ENCODE measurements around the gene NAE1.

Gene NAE1

DNA sequence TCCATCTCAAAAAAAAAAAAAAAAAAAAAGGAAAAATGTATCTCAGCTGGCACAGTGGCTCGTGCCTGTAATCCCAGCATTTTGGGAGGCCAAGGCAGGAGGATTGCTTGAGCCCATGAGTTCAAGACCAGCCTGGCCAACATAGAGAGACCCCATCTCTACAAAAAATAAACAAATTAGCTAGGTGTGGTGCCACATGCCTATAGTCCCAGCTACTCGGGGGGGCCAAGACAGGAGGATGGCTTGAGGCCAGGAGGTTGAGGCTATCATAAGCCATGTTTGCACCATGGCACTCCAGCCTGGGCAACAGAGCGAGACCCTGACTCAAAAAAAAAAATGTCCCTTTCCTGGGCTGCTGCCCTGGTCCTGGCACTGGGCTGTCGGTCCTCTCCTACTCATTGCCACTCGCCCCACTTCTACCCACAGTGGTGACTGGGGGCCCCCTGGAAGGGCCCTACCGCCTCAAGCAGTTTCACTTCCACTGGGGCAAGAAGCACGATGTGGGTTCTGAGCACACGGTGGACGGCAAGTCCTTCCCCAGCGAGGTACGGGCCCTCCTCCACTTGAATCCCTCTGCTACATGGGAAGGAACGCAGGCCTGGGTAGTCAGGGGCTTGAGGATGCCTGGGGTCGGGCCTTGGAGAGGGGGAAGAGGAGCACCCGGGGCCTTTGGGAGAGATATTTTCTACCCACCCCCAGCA lies 19.5 kb upstream of the NAE1 start:
- no peak for DNase-seq (ENCODE audit: low read depth in 2 of 2)

DNA sequence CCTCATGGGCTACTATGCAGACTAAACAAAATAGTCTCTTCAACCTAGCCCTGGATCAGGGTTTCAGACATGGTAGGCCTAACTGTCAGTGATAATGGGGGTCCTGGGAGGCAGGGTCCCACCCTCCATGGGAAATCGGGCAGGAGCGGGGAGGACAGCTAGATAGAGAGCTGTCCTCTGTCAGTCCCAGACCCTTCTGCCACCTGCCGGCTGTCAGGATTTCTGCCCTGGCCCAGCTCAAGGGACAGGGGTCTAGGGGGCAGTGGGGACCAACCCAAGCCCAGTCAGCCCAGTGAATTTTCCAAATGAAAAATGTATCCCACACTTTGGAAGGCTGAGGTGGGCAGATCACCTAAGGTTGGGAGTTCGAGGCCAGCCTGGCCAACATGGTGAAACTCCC lies 18.8 kb upstream of the NAE1 start:
- no peak for DNase-seq (ENCODE audit: low read depth in 2 of 2)

DNA sequence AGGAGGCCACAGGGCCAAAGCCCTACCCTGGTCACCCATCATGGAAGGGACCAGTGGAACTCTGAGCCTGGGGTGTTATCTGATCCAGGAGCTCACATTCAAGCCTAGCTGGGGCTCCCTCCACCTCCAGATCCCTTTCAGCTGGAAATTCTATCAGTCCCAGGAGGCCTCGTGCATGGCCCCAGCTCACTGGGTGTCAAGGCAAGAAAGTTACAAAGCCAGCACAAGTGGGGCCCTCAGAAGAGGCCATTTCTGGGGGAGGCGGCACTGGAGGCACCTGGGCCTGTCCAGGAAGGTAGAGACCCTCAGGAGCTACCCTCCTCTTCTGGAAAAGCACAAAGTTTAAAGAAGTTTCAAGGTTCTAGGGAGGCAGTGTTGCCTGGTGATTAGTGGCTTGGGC lies 18.2 kb upstream of the NAE1 start:
- no peak for DNase-seq (ENCODE audit: low read depth in 2 of 2)

DNA sequence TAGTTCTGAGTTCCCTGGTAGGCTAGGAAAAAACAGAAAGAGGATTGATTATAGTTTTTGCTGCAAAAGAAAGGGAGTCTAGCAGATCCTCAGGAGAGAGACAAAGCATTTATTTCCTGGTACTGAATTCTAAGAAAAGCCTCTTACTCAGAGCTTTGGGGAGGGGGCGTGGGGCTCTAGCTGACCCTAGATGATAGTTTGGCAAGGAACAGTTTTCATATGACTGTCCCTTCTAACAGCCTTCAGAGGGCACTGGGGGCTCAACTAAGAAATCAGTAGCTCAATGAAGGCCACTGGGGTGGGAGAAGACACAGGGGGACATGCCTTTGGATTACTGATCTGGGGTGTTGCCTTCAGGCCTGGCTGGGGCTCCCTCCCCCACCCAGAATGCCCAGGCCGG lies 17.4 kb upstream of the NAE1 start:
- DNase-seq (ENCODE audit: low read depth in 2 of 2), result no peak

DNA sequence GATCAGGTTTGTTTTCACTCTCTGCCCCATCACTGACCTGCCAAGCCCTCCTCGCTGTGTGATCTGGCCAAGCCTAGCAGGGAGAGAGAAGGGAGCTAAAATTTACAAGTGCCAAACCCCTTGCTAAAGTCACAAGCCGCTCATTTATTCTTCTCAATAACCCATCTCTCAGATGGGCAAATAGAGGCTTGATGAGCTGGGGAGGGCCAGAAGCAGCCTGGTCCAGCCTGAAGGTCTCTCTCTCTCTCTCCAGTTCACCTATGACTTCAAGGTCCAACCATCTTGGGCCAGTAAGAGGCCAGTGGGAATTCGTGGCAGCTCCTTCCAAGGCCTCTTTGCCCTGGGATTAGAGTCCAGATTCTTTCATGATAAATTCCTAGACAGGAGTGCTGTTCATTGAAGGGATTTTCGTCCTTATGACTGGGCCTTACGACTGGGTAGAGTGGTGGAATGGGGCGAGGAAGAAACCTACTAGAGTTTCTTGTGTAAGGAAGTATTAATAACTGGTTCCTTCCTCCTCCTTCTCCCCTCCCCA lies 16.8 kb upstream of the NAE1 start:
- DNase-seq (ENCODE audit: low read depth in 2 of 2), result no peak

DNA sequence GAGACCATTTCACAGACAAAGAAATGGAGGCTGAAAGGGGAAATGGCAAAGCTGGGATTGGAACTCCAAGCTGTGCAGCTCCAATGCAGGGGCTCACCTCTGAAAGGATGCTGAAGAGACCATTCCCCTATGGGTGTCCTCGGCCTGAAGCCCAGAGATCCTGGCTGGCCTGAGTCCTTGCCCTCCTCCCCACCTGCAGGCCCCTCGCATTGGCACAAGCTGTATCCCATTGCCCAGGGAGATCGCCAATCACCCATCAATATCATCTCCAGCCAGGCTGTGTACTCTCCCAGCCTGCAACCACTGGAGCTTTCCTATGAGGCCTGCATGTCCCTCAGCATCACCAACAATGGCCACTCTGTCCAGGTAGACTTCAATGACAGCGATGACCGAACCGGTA lies 16.1 kb upstream of the NAE1 start:
- no peak for DNase-seq (ENCODE audit: low read depth in 2 of 2)

DNA sequence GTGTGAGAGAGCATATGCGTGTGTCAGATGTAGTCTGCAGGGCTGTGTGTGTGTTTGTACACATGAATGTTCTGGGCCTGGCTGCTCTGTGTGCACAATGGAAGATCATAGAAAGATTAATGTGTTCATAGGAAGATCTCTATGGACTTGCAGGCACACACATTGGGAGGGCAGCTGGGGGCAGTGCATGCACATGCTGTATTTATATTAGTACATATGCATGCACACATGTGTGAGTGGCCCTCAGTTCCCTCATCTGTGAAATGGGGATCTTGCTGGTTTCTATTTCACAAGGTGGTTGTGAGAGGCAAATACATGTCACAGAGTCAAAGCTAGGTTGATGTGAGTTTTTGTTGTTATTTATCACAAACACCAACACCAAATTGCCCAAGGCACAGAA lies 15.5 kb upstream of the NAE1 start:
- DNase-seq (ENCODE audit: low read depth in 2 of 2), result no peak

DNA sequence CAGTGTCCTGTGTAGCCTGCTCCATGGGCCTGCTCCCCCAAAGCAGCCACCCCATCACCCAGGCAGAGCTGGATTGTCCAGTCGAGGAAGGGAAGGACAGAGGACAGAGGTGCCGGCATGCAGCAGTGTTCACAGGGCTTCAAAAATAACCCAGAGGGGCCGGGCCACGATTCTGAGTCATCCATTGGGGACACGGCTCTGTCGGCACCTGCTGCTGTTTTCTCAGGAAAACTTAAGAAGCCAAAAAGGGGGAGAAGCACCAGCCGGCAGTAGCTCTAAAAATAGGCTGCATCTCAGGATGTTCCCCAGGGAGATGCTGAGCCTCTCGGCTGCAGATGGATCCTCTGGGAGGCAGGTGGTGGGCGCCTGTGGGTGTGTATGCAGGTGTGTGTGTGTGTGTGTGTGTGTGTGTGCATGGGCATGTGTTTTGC lies 15.0 kb upstream of the NAE1 start:
- no peak for DNase-seq (ENCODE audit: low read depth in 2 of 2)

DNA sequence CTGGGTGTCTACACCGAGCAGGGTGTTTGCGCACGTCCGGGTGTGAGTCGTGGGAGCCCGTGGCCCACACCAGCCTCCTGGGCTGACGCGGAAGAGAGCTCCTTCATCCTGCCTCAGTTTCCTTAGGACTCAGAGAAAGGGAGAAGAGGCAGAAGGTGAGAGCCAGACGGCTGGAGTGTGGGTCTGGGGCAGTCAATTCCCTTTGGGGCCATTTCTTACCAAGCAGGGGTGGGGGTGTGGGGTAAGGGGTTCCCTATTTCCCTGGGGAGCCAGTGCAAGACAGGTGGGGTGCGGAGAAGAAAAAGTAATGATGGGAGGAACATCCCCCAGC lies 14.3 kb upstream of the NAE1 start:
- no peak for DNase-seq (ENCODE audit: low read depth in 2 of 2)

DNA sequence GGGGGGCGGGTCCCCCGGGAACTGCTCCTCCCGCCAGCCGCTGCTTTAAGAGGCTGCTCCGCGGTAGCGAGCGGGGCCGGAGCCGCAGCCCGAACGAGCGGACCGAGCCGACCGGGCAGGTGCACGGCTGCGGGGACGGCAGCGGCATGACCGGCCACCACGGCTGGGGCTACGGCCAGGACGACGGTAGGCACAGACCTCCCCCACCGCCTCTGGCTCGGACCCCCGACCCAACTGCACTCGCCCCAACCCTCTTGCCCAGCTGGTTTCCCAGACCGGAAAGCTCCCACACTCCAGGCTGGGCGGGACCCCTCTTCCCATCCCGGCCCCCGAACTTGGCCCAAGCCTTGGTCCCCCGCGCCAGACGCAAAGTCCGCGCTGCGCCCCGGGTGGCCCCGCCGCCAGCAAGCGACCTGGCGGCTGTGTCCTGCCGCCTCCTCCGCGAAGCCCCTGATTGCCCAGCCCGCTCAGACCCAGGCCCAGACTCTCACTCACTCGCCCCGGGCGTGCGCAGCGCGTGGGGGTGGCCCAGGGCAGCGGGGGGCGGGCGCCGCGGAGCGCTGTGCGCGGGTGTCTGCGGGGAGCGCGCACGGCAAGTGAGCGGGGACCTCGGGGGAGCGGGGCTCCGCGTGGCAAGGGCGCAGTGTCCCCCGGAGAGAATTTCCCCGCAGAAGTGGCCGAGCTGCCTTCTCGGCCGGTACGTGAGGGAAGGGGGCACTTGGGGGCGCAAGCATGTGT lies 13.7 kb upstream of the NAE1 start, which contains the start of gene CA7:
TSS of gene CA7 (plus strand) at position 73 of the 738 bp plus-strand sequence. CDS start at position 147, 74 bp downstream.
- no peak for DNase-seq (ENCODE audit: low read depth in 2 of 2)

DNA sequence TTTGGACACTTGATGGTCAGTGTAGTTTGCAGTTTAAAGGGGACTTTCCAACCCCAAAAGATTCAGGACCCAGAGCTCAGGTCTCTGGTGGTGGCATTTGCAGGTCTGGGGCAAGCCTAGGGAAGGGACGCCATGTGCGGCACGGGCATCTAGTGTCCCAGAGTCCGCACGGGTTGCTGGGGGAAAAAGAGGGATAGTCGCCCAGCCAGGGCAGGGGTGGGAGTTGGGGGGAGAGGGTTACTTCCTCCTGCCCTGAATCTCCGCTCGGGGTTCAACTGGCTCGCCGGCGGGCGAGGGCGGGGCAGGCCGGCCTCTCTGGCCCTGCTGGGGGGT lies 13.2 kb upstream of the NAE1 start:
- DNase-seq (ENCODE audit: low read depth in 2 of 2), result no peak

DNA sequence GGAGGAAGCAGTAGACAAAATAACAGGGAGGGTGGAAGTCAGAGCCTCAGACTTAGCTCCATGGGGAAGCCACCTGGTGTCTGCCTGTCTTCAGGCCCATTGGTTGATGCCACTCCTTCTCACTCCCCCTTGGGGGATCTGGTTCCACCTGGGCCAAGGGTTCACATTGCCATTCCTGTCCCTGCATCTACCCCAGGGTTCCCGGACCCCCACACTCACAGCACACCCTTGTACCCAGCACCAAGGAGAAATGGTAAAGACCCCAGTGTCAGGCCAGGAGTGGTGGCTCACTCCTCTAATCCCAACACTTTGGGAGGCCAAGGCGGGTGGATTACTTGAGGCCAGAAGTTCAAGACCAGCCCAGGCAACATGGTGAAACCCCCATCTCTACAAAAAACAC lies 12.4 kb upstream of the NAE1 start:
- DNase-seq (ENCODE audit: low read depth in 2 of 2), result no peak

DNA sequence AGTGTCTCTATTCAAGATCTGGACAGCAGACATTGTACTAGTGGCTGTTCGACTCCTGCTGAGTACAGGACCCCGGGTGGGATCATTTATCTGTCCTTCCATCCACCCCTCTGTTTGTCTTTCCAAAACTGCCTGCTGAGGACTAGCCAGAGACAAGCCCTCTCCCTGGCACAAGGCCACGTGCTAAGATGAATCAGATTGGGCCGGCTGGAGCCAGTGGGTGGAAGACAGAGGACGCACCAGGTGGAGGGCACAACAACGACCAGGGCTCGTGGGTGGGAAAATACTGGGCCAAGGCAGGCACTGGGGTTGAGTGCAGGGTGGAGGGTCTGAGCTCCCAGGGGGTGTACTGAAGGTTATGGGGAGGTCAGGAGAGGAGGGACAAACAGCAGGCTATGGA lies 12.0 kb upstream of the NAE1 start:
- DNase-seq (ENCODE audit: low read depth in 2 of 2), result no peak

DNA sequence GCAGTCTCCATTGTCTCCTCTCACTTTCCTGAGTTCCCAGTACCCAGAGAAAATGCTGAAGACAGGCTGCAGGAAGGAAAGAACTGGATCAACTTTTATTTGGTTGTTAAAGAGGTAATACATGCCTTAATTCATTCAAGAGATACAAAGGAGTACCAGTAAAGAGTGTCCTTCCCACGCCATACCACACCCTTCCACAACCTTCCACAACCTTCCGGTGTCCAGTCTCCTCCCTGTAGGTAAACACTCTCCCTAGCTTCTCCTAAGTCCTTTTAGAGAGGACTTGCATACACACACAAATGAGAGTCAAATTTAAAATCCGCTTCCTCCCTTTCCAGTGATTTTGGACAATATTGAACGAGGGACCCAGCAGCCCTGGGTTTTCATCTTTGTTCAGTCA lies 10.6 kb upstream of the NAE1 start:
- DNase-seq (ENCODE audit: low read depth in 2 of 2), result no peak

DNA sequence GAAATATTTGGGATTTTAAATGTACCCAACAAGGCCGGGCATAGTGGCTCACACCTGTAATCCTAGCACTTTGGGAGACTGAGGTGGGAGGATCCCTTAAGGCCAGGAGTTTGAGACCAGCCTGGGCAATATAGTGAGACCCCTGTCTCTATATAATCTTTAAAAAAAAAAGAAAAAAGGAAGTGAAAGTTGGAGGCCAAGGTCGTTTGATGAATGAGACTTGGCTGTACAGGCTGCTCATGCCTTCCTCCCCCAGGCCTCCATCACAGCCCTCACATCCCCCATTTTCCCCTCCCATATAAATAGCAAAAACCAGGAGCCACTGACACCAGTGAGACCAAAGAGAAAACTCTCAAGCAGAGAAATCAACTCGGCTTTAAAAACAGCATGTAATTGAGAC lies 10.1 kb upstream of the NAE1 start:
- DNase-seq (ENCODE audit: low read depth in 2 of 2), result no peak

DNA sequence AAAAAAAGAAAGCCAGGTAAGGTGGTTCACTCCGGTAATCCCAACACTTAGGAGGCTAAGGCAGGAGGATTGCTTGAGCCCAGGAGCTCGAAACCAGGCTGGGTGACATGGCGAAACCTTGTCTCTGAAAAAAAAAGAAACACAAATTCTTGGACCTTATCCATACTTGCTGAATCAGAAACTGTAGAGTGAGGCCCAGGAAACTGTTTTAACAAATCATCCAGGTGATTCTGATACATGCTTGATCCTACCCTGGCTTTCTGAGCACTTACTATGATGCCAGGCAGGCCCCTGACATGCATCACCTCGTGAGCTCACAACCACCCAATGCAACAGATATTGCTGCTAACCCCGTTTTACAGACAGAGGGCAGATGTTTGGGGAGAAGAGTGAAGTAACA lies 4.0 kb upstream of the NAE1 start:
- no peak for DNase-seq (ENCODE audit: low read depth in 2 of 2)

DNA sequence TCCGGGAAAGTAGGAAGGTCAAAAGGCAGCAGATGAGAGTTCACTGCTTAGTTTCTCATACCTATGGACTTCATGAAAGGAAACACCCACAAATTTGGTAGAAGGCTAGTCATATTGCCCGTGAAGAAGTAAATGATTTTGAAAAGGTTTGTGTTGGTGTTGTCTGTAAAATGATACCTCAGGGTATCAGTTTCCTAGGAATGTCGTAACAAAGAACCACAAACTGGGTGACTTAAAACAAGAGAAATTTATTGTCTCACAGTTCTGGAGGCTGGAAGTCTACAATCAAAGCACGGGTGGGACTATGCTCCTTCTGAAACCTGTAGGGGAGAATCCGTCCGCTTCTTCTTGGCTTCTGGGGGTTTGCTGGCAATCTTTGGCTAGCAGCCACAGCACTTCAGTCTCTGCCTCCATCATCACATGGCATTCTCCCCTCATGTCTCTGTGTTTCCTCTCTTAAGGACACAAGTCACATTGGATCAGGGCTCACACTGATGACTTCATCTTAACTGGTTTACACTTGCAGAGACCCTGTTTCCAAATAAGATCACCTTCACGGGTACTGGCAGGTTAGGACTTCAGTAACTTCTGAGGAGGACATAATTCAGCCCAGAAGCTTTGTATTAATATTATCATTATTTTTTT lies 2.0 kb upstream of the NAE1 start:
- DNase-seq (ENCODE audit: low read depth in 2 of 2), result no peak

DNA sequence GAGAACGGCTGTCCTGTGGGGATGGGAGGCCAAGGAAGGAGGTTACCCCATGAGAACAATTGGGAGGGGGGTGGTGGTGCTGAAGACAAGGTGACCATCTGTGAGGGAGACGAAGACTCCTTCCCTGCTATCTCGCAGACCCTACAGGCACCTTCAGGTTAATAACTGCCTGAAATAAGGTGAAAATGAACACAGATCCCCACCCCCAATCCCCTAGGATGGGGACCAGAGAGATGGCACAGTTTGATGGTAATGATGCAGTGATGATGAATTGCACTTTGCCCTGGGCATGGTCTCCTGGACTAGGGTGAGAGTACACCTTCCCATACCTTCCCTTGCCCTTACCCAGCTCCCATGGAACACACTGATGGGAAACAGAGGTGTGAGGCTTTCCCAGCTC lies 1.4 kb upstream of the NAE1 start:
- DNase-seq (ENCODE audit: low read depth in 2 of 2), result no peak

DNA sequence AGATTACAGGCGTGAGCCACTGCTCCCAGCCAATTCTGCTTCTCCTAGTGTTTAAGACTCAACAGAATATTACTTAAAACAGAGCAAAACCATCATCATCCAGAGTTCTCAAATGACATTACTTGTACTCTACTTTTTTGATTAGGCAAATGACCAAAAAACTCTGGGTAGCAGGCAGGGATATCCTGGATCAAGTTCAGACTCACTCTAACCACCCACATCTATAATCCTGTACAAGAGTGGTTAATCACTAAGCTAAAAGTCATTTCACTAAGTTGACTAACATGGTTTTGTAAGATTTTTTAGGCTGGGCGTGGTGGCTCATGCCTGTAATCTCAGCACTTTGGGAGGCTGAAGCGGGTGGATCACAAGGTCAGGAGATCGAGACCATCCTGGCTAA lies 6.8 kb downstream of the NAE1 start:
- DNase-seq (ENCODE audit: low read depth in 2 of 2), result no peak

DNA sequence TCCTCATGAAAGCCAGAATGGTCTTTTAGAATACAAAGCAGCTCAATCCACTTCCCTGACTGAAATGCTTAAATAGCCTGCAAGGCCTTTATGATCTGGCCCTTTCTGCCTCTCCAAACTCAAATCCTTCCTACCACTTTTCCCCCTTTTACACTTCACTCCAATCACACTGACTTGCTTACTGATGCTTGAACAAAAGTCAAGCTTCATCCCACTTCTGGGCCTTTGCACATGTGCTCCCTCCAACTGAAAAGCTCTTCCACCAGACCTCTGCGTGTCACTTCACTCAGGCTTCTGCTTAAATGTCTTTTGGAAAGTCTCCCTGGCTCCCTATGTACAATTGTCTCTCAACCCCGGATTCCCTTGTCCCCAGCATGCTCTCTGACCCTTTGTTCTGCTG lies 16.0 kb downstream of the NAE1 start:
- no peak for DNase-seq (ENCODE audit: low read depth in 2 of 2)

DNA sequence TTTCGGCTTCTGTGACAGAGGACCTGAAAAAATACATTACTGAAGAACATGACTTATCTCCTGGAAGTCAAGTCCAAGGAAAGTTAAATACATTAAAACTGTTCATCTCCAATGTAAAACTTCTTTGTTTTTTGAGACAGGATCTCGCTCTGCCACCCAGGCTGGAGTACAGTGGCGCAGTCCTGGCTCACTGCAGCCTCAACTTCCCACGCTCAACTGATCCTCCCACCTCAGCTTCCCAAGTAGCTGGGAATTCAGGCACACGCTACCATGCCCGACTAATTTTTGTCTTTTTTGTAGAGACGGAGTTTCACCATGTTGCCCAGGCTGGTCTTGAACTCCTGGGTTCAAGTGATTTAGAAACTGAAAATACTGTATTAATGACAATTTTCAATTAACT lies 19.7 kb downstream of the NAE1 start:
- DNase-seq (ENCODE audit: low read depth in 2 of 2), result no peak

DNA sequence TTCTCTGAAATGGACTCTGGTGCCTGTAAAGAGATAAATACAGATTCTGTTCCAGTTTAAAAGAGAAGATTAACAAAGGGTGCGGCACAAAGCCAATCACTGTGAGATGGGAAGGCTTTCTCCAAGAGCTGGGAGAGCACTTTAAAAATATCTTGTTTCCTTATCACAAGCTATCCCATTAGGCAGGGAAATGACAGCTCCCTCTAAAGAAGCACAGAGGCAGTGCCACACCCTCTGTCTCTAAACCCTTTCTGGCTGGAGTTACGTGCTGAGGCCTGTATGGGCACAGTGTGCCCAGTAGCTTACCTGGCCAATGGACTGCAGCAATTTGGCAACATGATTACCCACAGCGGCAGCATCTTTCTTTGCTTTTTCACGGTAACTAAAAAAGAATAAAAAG lies 20.4 kb downstream of the NAE1 start:
- DNase-seq (ENCODE audit: low read depth in 2 of 2), result no peak

DNA sequence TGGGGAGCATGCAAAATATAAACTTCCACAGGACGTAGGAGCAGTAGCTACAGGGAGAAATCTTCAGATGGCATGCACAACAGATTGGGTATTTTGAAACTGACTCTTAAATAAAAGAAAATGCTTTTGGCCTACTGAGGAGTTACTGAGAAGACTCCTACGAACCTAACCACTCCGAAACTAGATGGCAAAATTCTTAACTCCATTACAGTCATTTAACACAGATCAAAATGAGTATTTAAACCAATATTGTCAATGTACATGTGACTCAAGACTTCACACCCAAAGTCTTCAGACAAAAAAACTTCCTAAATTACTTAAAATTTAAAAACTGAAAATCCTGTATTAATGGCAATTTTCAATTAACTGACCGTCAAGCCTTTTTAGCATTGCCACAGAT lies 21.0 kb downstream of the NAE1 start:
- DNase-seq (ENCODE audit: low read depth in 2 of 2), result no peak

Measured in stimulated activated CD8-positive, alpha-beta memory T cell treated with anti-CD3 and anti-CD28 coated beads, Interleukin-15, amount 100 ng/mL, for 4 hours (primary cell).